Aorta (tissue), 5 donors: Measurements from ENCODE around the gene WNT10A. TPM values are rescaled to one million over a fixed set of nuclear protein-coding genes. Genes with fewer than 3 reads are reported as not detected.

Experiments used
- ATAC-seq: fragments of 200-7000 bp; cut with Tn5 transposase; one replicate; pipeline ENCODE4 v1.9.1; 2022; ENCODE audit warnings: moderate library complexity; ENCODE audit not compliant: low FRiP score
- DNase-seq, 2 donors: peaks; one replicate each; pipeline ENCODE4 v3.0.0-alpha.2; 2020
- H3K27ac ChIP-seq, 2 donors: one replicate each; pipeline ENCODE4 v1.5.1; 2013; ENCODE audit warnings: low read length in 2 of 2, mild to moderate bottlenecking in 2 of 2, moderate library complexity in 2 of 2, control low read depth in 1 of 2, inconsistent platforms in 1 of 2, low read depth in 1 of 2
- H3K27me3 ChIP-seq, 2 donors: one replicate each; pipeline ENCODE4 v1.6.1; 2013; ENCODE audit warnings: control low read depth in 1 of 2, low read length in 1 of 2, mild to moderate bottlenecking in 1 of 2, moderate library complexity in 1 of 2; ENCODE audit not compliant: insufficient read depth in 2 of 2, control insufficient read depth in 1 of 2
- H3K36me3 ChIP-seq, 2 donors: one replicate each; pipeline ENCODE4 v1.6.1; 2013; ENCODE audit warnings: control low read depth in 1 of 2, low read length in 1 of 2, mild to moderate bottlenecking in 1 of 2; ENCODE audit not compliant: insufficient read depth in 2 of 2, control insufficient read depth in 1 of 2
- H3K4me1 ChIP-seq, 2 donors: one replicate each; pipeline ENCODE4 v1.6.1; 2013; ENCODE audit warnings: low read length in 2 of 2, control low read depth in 1 of 2, mild to moderate bottlenecking in 1 of 2, moderate library complexity in 1 of 2; ENCODE audit not compliant: insufficient read depth in 2 of 2, control insufficient read depth in 1 of 2
- H3K4me3 ChIP-seq, 2 donors: one replicate each; pipeline ENCODE4 v1.5.1; 2013; ENCODE audit warnings: low read length in 2 of 2, control low read depth in 1 of 2, mild to moderate bottlenecking in 1 of 2
- H3K9me3 ChIP-seq: one replicate; pipeline ENCODE4 v1.6.1; 2013; ENCODE audit warnings: mild to moderate bottlenecking, low read length; ENCODE audit not compliant: control insufficient read depth
- WGBS, 2 donors: extraction: QIAGEN DNeasy Blood & Tissue Kit; methylation state at CpG; one replicate each; pipeline ENCODE4 v1.1.7; 2013; 5-methylcytosine and 5-hydroxymethylcytosine counted together
- intact Hi-C, 2 donors: fragments of 100-400 bp; cut with DNase I; formaldehyde crosslinking; loops; one replicate each; pipeline versions ENCODE4 v1.14.2 to v1.15.0; 2022
- long read RNA-seq, 2 donors: library from polyadenylated mRNA; unstranded; transcript quantifications; one replicate each; pipeline ENCODE4 v2.0.0, GENCODE V29; 2020 to 2021
- polyA plus RNA-seq, 2 donors: library from polyadenylated mRNA; stranded (reverse); fragments of 200-250 nt; gene quantifications; one replicate each; pipeline ENCODE4 v1.2.3, GENCODE V29; 2013
- total RNA-seq, 2 donors: library from RNA; stranded (reverse); fragmentation: NEBNext Ultra II Directional; extraction: Animal tissue kit (Norgen Biotek cat#: 25700); gene quantifications; one replicate each; pipeline ENCODE4 v1.2.1, GENCODE V29; 2021
- donor health status: healthy with polysubstance abuse.
- donor health status: Bipolar disorder and iron deficiency.
- donor health status: DM: no; HTN: no; CAD: no.
- donor health status: DM: no; HTN: no; CAD: no.
- donor health status: DM: yes; HTN: yes; CAD: no.

WNT10A gene
- total RNA-seq (not detected), polyA plus RNA-seq (not detected)
- long read RNA-seq, donor 1, partial matches to known transcripts = 0 of 1 reads
- long read RNA-seq, donor 1, other reads (novel, unspliced or antisense) = 1 of 1 reads
- long read RNA-seq, donor 2 = 0 reads

DNA sequence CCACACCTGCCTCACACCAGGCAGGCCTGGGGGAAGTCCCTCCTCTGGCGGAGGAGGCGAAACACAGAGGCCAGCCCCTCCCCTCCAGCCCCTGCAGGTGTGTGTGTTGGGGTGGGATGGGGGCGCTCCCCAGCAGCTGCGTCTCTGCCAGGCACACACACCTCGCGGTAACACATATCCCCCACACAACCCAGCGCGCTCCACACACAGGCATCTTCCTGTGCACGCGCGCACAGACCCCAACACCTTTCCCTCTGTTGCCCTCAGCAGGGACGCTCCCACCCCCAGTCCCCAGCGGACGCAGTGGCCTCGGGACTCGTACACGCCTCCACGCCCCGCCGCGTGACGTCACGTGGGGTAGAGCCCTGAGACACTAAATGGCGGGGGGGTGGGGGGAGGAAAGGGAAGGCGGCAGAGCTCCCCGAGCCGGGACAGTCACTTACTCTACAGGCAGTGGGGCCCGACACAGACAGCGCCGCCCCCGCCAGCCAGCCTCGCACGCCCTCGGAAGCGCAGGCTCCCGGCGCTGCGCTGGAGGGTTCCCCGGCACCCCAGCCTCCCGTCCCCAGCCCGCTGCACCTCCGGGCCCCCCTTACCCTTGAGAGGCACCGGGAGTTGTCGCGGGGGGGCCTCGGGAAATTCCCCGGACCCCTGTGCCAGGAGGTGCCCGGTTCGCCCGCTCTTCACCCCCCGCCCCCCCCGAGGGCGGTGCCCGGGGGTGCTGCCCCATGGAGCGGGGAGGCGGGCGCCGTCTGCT lies at the start of gene WNT10A:
WNT10A (plus strand) TSS at position 751 of the 757 bp plus-strand sequence. CDS start 144 bp downstream, outside the sequence.
- no peaks in the 10 kb centered on the region for H3K36me3 ChIP-seq
- no peak within 1 kb of the TSS for H3K4me3 ChIP-seq
- H3K9me3 ChIP-seq = no peaks in the 10 kb centered on the region
- no peak for ATAC-seq
- no peaks in the 10 kb centered on the region for H3K27me3 ChIP-seq
- H3K4me1 ChIP-seq = no peaks in the 10 kb centered on the region
- peak; percentile 65 to 78 for DNase-seq
- intact Hi-C loops = no loop called here
- 1 to 2% methylated on average over 48 to 58 of the region's 58 CpGs for WGBS, 2 donors
- no peak within 1 kb of the TSS for H3K27ac ChIP-seq

DNA sequence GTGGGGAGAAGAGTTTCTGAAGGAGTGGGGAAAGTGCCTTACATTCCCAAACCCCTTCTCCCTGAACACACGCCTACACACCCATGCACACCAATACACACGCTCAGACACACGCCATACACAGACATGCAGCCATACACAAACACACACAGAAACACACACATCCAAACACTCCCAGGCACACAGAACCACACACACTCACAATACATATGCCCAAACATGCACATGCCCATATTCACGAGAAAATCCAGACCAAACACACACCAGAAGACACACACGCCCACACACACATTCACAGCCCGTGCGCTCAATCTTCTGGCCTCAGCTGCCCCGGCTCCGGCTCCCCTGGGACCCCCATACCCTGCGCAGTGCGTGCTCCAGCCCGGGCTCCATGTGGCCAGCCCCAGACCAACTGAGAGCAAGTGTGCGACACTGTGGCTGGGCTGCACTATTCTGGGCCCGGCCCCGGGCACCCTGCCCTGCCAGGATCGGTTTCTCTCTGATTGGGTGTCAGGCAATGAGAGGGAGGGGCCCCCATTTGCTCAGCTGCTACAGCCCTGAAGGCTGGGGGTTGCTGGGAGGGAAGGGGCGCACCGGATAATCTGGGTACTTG lies 49.2 kb upstream of the WNT10A start, which contains the start of gene PRKAG3:
PRKAG3 (minus strand) TSS at position 426 of the 613 bp plus-strand sequence.
- Histone ChIP-seq H3K36me3 (no peaks in the 10 kb centered on the region), H3K9me3 (no peaks in the 10 kb centered on the region), H3K27ac (peak within 1 kb of the TSS; percentile 68 to 86), H3K27me3 (no peaks in the 10 kb centered on the region), H3K4me1 (peaks cover 4 to 5% of the 10 kb centered on the region in 2 donors), H3K4me3 (no peak within 1 kb of the TSS)
- WGBS, 2 donors = 17 to 19% methylated on average over 17 to 18 of the region's 18 CpGs
- intact Hi-C loops = loop anchor here in 1 of 2 donors (5.0 to 10.0 kb wide), 2 partner anchors 47 to 114 kb away; partner anchors contain the start of gene CYP27A1
- DNase-seq (peak; percentile 82 to 88), ATAC-seq (peak; percentile 79)

DNA sequence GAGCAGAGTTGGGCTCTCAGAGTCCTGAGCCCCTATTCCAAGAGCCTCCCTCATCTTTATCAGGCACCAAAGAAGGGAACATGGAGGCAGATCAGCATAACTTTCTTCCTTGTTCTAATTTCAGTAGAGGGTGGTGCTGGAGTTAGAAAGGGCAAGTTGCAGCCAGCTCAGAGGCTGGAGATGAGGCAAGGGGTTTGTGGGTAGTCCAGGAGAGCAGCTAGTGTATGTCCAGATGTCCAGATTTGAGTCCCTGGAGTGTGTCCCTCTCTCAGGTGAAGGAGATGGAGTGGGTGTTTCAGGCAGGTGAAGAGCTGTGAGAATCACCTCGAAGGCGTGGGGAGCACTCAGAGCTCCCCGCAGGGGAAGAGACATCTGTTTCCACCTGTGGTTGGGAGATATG lies 48.6 kb upstream of the WNT10A start:
- intact Hi-C loops = loop anchor here in 1 of 2 donors (5.0 to 10.0 kb wide), 2 partner anchors 47 to 115 kb away; partner anchors contain the start of gene CYP27A1
- ATAC-seq = peak; percentile 31
- Histone ChIP-seq H3K4me3 (no peak overlapping the region), H3K27ac (peak overlapping the region; percentile 68 to 80), H3K4me1 (peaks cover 4 to 5% of the 10 kb centered on the region in 2 donors), H3K27me3 (no peaks in the 10 kb centered on the region), H3K36me3 (no peaks in the 10 kb centered on the region), H3K9me3 (no peaks in the 10 kb centered on the region)
- 70 to 85% methylated on average over 3 of the region's 3 CpGs for WGBS, 2 donors
- DNase-seq = no peak

DNA sequence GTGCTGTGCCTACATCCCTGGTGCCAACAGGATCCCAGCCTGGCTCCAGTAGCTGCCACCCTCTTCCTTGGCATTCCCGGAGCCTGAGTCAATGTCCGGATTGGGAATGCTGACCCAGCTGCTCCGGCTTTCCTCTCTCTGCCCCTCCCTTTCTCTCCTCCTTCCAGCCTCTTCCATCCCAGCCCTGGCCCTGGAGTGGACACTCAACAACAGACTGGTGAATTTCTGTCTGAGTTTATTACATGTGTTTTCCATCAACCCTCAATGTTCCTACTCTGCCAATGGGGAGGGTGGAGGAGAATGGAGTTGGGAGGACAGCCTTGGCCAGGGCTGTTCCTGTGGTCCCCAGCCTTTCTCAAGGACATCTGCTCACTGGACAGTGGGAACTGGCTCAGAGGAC lies 48.1 kb upstream of the WNT10A start:
- 3 to 4% methylated on average over 3 of the region's 3 CpGs for WGBS, 2 donors
- intact Hi-C loops = loop anchor here in 1 of 2 donors (5.0 to 10.0 kb wide), 2 partner anchors 48 to 115 kb away; partner anchors contain the start of gene CYP27A1
- H3K36me3 ChIP-seq = no peaks in the 10 kb centered on the region
- ATAC-seq (peak; percentile 82), DNase-seq (peak; percentile 86 to 88)
- H3K4me1 ChIP-seq = peaks cover 4 to 5% of the 10 kb centered on the region in 2 donors
- no peaks in the 10 kb centered on the region for H3K9me3 ChIP-seq
- H3K4me3 ChIP-seq = no peak overlapping the region
- H3K27ac ChIP-seq = peak overlapping the region; percentile 68 to 86
- H3K27me3 ChIP-seq = no peaks in the 10 kb centered on the region

DNA sequence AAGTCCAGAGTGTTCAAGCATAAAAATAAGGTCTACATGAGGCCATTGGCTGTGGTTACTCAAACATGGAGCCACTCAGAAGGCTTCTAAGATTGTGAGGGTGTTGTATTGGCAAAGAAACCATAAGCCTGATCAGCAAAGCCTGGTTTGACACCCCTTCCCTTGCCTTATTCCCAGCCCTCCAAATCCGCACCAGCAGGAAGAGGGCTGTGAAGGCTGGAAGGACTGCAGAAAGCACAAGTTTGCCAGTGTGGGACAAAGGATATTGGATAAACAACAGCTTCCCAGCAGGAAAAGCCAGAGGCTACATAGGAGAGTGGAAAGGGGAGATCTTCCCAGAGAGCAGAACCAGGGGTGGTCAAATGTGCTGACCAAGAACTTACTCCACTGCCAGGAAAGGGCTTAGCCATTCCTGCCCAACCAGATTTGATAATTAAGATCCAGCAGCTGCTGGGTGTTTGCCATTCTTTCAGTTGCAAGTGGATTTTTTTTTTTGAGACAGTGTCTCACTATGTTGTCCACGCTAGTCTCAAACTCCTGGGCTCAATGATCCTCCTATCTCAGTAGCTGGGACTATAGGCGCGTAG lies 47.5 kb upstream of the WNT10A start:
- intact Hi-C loops = loop anchor here in 1 of 2 donors (5.0 to 10.0 kb wide), 2 partner anchors 48 to 116 kb away; partner anchors contain the start of gene CYP27A1
- WGBS, 2 donors = 91 to 94% methylated on average over 4 of the region's 4 CpGs
- Histone ChIP-seq H3K36me3 (no peaks in the 10 kb centered on the region), H3K27me3 (no peaks in the 10 kb centered on the region), H3K9me3 (no peaks in the 10 kb centered on the region), H3K4me1 (peaks cover 4 to 5% of the 10 kb centered on the region in 2 donors), H3K27ac (peak overlapping the region; percentile 68 to 86), H3K4me3 (no peak overlapping the region)
- ATAC-seq (peak; percentile 4), DNase-seq (peak in 1 of 2 donors; percentile 27)

DNA sequence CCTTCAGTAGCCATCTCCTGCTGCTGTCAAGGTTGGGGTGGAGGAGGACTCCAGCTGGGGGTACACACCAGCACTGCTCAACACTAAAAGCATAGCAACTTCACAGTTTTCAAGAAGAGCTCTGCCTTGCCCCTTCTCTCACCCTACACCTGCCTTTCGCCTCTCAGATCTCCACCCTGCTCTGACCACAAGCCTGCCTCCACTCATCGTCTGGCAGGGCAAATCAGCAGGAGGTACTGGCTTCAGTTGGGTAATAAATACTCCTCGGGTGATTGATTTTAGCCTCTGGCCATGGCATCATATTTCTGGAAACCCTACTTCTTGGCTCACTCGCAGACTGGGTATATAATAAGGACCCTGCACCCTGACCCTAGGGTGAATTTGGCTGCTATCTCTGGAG lies 46.0 kb upstream of the WNT10A start:
- intact Hi-C loops = loop anchor here in 1 of 2 donors (5.0 to 10.0 kb wide), 2 partner anchors 50 to 117 kb away; partner anchors contain the start of gene CYP27A1
- Histone ChIP-seq H3K4me1 (peaks cover 4 to 5% of the 10 kb centered on the region in 2 donors), H3K4me3 (no peak overlapping the region), H3K27ac (no peak overlapping the region), H3K36me3 (no peaks in the 10 kb centered on the region), H3K9me3 (no peaks in the 10 kb centered on the region), H3K27me3 (no peaks in the 10 kb centered on the region)
- ATAC-seq (no peak), DNase-seq (peak in 1 of 2 donors; percentile 21)
- 87 to 90% methylated on average over 4 of the region's 4 CpGs for WGBS, 2 donors

DNA sequence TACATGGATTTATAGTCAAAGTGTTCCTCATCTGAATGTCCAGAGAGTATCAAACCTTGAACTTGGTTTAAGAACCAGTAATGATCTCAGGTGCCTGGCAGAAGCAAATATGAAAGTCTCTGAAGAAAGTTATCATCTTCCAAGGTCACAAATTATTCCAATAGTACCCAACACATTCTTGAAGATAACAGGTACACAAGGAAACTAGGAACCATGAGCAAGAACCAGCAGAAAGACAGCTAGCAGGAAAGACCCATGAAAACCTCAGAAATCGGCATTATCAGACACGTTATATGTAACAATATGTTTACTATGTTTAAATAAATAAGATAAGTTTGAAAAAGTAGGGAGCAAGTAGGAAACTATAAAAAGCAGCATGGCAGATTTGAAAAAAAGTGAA lies 43.2 kb upstream of the WNT10A start:
- no peaks in the 10 kb centered on the region for H3K27me3 ChIP-seq
- no peak overlapping the region for H3K27ac ChIP-seq
- no peaks in the 10 kb centered on the region for H3K36me3 ChIP-seq
- 89 to 92% methylated on average over 2 of the region's 2 CpGs for WGBS, 2 donors
- H3K4me1 ChIP-seq = peaks cover 4 to 5% of the 10 kb centered on the region in 2 donors
- H3K4me3 ChIP-seq = no peak overlapping the region
- DNase-seq = no peak
- H3K9me3 ChIP-seq = no peaks in the 10 kb centered on the region
- intact Hi-C loops = loop anchor here in 1 of 2 donors (10.0 kb wide), 1 partner anchor 53 kb away; the partner anchor contains the start of gene CYP27A1
- no peak for ATAC-seq

DNA sequence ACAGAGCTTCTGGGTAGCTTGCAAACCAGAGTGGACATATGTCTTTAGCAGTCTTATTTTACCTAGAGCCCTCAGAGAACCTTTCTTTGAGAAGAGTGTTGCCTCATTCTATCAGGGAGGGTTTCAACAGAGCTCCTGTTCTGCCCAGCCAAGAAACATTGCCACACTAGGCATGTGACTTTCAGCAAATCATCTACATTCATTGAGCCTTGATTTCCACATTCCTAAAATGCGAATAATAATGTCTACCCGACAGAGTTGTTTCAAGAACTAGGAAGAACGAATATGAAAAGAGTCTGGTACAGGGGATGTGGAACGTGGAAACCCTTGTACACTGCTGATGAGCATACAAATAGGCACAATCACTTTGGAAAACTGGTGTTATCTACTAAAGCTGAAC lies 41.2 kb upstream of the WNT10A start:
- H3K4me1 ChIP-seq = no peaks in the 10 kb centered on the region
- H3K4me3 ChIP-seq = no peak overlapping the region
- H3K9me3 ChIP-seq = no peaks in the 10 kb centered on the region
- H3K36me3 ChIP-seq = no peaks in the 10 kb centered on the region
- ATAC-seq = no peak
- WGBS, 2 donors = 43 to 49% methylated on average over 4 of the region's 4 CpGs
- H3K27me3 ChIP-seq = no peaks in the 10 kb centered on the region
- peak in 1 of 2 donors; percentile 46 for DNase-seq
- H3K27ac ChIP-seq = peak overlapping the region in 1 of 2 donors; percentile 36
- intact Hi-C loops = loop anchor here in 1 of 2 donors (10.0 kb wide), 1 partner anchor 55 kb away; the partner anchor contains the start of gene CYP27A1
